Heart left ventricle (tissue), 13 donors: ENCODE data around the gene BCL7B.

Source experiments
- POLR2A ChIP-seq, 2 donors: fragments of 450-650 bp; IDR thresholded peaks; one replicate each; pipeline ENCODE4 v1.6.1; 2017; ENCODE audit warnings: antibody characterized with exemption in 2 of 2, mild to moderate bottlenecking in 2 of 2, moderate library complexity in 2 of 2
- TF ChIP-seq, protein P1 (sequence below), 12 donors: fragments of 200-600 bp; sonication (generic) in 4 of 12; IDR thresholded peaks; one replicate each; pipeline versions ENCODE4 v1.5.0 to v1.8.0; 2018 to 2022; ENCODE audit warnings: antibody characterized with exemption in 12 of 12, mild to moderate bottlenecking in 5 of 12
- donor health status: ischemic (EF 13 %, LVEDD 7.1; RV severe dilation, severe dysfunction).
- donor health status: DM: no; HTN: yes; CAD: no.
- donor health status: DM: no; HTN: no; CAD: no.
- donor health status: ischemic (EF 25% LVEDD 6.9; RV normal size, moderate dysfunction).
- donor health status: ischemic (EF 25% LVEDD 5.7; RV mildly dilated, moderate dysfunction).
- donor health status: ischemic (EF 35%, LVEDD 5.7; RV mildly dilated, moderate dysfunction).
- donor health status: nonischemic (EF 11% LVEDD 7.7; RV severe dilation, severe dysfunction).
- donor health status: DM: yes; HTN: yes; CAD: no.
- donor health status: PGD.
- donor health status: ischemic (EF 29% LVEDD 5.4; RV normal size, mild dysfunction).
- donor health status: nonischemic (EF 23%, LVEDD 6.1; RV moderate dilation, normal function).

DNA sequence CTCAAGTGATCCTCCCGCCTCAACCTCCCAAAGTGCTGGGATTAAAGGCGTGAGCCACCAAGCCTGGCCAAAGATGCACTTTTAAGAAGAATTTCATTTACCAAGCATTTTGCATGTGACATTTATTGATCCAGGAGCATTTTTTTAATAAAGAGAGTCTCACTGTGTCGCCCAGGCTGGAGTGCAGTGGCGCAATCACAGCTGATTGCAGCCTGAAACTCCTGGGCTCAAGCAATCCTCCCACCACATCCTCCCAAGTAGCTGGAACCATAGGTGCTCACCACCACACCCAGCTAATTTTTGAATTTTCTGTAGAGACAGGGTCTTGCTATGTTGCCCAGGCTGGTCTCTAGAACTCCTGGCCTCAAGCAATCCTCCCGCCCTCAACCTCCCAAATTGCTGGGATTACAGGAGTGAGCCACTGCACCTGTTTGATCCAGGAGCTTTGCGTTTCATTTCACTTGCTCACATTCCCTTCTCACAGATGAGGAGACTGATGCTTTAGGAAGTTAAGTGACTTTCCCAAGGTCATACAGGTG is 25.2 kb upstream of the BCL7B start:
- TF ChIP-seq, protein P1, sequence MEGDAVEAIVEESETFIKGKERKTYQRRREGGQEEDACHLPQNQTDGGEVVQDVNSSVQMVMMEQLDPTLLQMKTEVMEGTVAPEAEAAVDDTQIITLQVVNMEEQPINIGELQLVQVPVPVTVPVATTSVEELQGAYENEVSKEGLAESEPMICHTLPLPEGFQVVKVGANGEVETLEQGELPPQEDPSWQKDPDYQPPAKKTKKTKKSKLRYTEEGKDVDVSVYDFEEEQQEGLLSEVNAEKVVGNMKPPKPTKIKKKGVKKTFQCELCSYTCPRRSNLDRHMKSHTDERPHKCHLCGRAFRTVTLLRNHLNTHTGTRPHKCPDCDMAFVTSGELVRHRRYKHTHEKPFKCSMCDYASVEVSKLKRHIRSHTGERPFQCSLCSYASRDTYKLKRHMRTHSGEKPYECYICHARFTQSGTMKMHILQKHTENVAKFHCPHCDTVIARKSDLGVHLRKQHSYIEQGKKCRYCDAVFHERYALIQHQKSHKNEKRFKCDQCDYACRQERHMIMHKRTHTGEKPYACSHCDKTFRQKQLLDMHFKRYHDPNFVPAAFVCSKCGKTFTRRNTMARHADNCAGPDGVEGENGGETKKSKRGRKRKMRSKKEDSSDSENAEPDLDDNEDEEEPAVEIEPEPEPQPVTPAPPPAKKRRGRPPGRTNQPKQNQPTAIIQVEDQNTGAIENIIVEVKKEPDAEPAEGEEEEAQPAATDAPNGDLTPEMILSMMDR (IDR thresholded peaks at IDR 0.05) = no peak
- TF ChIP-seq POLR2A (IDR thresholded peaks at IDR 0.05) = no peak
